Measurements from ENCODE around the gene VTN. TPM values are rescaled to one million over a fixed set of nuclear protein-coding genes. Genes with fewer than 3 reads are reported as not detected.

The VTN gene
- total and polyA plus RNA-seq, 2 experiments from 2014 or later = 0.16 TPM; not detected in 1

- Mint-ChIP-seq H3K9me3 (no peaks in the 10 kb centered on the region), H3K4me1 (peaks cover 13% of the 10 kb centered on the region), H3K4me3 (no peak overlapping the region), H3K36me3 (ENCODE audit: low read depth) (peaks cover 19% of the 10 kb centered on the region), H3K27ac (no peak overlapping the region), H3K27me3 (ENCODE audit: insufficient read depth, low read depth, poor library complexity) (peaks cover 14% of the 10 kb centered on the region)
- Histone ChIP-seq H3K27me3 (ENCODE audit: insufficient read depth) (no peaks in the 10 kb centered on the region), H3K4me3 (no peak overlapping the region), H3K79me2 (replicated peaks; ENCODE audit: insufficient read depth) (peaks cover 19% of the 10 kb centered on the region), H4K20me1 (replicated peaks; ENCODE audit: insufficient read depth) (no peaks in the 10 kb centered on the region), H2AFZ (no peak overlapping the region), H3K27ac (ENCODE audit: low read depth) (no peak overlapping the region), H3K36me3 (ENCODE audit: insufficient read depth) (peaks cover 8% of the 10 kb centered on the region), H3K4me1 (ENCODE audit: insufficient read depth) (peaks cover 6% of the 10 kb centered on the region; the same call in 1 of the 2 replicates), H3K4me2 (no peak overlapping the region), H3F3A (replicated peaks; ENCODE audit: low read depth) (no peaks in the 10 kb centered on the region), H3K9me2 (ENCODE audit: insufficient read depth) (no peaks in the 10 kb centered on the region)
- DNase-seq (ENCODE audit: low spot score) (no peak), ATAC-seq (no peak)
- TF ChIP-seq ZNF331 (CRISPR knock-in tag; IDR thresholded peaks at IDR 0.05; ENCODE audit: low read depth) (no peak), STAT1 (IDR thresholded peaks at IDR 0.05; ENCODE audit: unreplicated experiment) (no peak), NANOG (IDR thresholded peaks at IDR 0.05; ENCODE audit: borderline replicate concordance) (no peak), CTCF (conservative IDR thresholded peaks at IDR 0.05; ENCODE audit: low read depth in 2 of 2) (no peak), REST (IDR thresholded peaks at IDR 0.05; ENCODE audit: unreplicated experiment) (no peak), ZNF114 (CRISPR knock-in tag; IDR thresholded peaks at IDR 0.05) (no peak), JUNB (IDR thresholded peaks at IDR 0.05; ENCODE audit: unreplicated experiment) (no peak), EZH2phosphoT487 (IDR thresholded peaks at IDR 0.05; ENCODE audit: unreplicated experiment) (no peak), EZH2 (IDR thresholded peaks at IDR 0.05; ENCODE audit: low read depth, unreplicated experiment) (no peak), POLR2AphosphoS5 (IDR thresholded peaks at IDR 0.05; ENCODE audit: low read depth) (no peak), CREB1 (CRISPR knock-in tag; IDR thresholded peaks at IDR 0.05; ENCODE audit: low read depth) (no peak), ETS1 (IDR thresholded peaks at IDR 0.05) (no peak)
- TF ChIP-seq, protein P1, sequence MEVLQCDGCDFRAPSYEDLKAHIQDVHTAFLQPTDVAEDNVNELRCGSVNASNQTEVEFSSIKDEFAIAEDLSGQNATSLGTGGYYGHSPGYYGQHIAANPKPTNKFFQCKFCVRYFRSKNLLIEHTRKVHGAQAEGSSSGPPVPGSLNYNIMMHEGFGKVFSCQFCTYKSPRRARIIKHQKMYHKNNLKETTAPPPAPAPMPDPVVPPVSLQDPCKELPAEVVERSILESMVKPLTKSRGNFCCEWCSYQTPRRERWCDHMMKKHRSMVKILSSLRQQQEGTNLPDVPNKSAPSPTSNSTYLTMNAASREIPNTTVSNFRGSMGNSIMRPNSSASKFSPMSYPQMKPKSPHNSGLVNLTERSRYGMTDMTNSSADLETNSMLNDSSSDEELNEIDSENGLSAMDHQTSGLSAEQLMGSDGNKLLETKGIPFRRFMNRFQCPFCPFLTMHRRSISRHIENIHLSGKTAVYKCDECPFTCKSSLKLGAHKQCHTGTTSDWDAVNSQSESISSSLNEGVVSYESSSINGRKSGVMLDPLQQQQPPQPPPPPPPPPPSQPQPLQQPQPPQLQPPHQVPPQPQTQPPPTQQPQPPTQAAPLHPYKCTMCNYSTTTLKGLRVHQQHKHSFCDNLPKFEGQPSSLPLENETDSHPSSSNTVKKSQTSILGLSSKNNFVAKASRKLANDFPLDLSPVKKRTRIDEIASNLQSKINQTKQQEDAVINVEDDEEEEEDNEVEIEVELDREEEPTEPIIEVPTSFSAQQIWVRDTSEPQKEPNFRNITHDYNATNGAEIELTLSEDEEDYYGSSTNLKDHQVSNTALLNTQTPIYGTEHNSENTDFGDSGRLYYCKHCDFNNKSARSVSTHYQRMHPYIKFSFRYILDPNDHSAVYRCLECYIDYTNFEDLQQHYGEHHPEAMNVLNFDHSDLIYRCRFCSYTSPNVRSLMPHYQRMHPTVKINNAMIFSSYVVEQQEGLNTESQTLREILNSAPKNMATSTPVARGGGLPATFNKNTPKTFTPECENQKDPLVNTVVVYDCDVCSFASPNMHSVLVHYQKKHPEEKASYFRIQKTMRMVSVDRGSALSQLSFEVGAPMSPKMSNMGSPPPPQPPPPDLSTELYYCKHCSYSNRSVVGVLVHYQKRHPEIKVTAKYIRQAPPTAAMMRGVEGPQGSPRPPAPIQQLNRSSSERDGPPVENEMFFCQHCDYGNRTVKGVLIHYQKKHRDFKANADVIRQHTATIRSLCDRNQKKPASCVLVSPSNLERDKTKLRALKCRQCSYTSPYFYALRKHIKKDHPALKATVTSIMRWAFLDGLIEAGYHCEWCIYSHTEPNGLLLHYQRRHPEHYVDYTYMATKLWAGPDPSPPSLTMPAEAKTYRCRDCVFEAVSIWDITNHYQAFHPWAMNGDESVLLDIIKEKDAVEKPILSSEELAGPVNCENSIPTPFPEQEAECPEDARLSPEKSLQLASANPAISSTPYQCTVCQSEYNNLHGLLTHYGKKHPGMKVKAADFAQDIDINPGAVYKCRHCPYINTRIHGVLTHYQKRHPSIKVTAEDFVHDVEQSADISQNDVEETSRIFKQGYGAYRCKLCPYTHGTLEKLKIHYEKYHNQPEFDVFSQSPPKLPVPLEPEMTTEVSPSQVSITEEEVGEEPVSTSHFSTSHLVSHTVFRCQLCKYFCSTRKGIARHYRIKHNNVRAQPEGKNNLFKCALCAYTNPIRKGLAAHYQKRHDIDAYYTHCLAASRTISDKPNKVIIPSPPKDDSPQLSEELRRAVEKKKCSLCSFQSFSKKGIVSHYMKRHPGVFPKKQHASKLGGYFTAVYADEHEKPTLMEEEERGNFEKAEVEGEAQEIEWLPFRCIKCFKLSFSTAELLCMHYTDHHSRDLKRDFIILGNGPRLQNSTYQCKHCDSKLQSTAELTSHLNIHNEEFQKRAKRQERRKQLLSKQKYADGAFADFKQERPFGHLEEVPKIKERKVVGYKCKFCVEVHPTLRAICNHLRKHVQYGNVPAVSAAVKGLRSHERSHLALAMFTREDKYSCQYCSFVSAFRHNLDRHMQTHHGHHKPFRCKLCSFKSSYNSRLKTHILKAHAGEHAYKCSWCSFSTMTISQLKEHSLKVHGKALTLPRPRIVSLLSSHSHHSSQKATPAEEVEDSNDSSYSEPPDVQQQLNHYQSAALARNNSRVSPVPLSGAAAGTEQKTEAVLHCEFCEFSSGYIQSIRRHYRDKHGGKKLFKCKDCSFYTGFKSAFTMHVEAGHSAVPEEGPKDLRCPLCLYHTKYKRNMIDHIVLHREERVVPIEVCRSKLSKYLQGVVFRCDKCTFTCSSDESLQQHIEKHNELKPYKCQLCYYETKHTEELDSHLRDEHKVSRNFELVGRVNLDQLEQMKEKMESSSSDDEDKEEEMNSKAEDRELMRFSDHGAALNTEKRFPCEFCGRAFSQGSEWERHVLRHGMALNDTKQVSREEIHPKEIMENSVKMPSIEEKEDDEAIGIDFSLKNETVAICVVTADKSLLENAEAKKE (CRISPR knock-in tag; IDR thresholded peaks at IDR 0.05) = no peak
Measured at GRCh38 chr17:28340374-28340773, 29.7 kb downstream of the VTN start.

Measured in GM23338 (cell line).